Keratinocyte (primary cell): Measurements from ENCODE around the gene PLCG2. TPM values are rescaled to one million over a fixed set of nuclear protein-coding genes. Genes with fewer than 3 reads are reported as not detected.

Experiments used
- DNase-seq: peaks from one replicate; pipeline ENCODE4 v3.0.0-alpha.2; 2011; ENCODE audit warnings: low read depth, missing footprints, low spot score
- FAIRE-seq: peaks from 2 replicates; lab custom pipeline; 2011; peaks lifted over from hg19 to GRCh38; lab: Jason Lieb, UNC
- H2AFZ ChIP-seq: 2 replicates; pipeline ENCODE4 v1.6.0; 2012; ENCODE audit warnings: low read length, control low read depth, inconsistent platforms; ENCODE audit not compliant: control insufficient read depth
- H3K27ac ChIP-seq: 2 replicates; pipeline ENCODE4 v1.5.1; 2011; ENCODE audit warnings: low read length; ENCODE audit not compliant: control insufficient read depth, insufficient read depth
- H3K27me3 ChIP-seq: 3 replicates; pipeline ENCODE4 v1.6.0; 2011; ENCODE audit warnings: low read length; ENCODE audit not compliant: control insufficient read depth, insufficient read depth; ENCODE audit errors: extremely low read depth
- H3K36me3 ChIP-seq, 2 experiments: 2 replicates in 1 of 2; 3 replicates in 1 of 2; pipeline ENCODE4 v1.5.1; 2011; ENCODE audit warnings: low read length in 2 of 2, mild to moderate bottlenecking in 1 of 2; ENCODE audit not compliant: control insufficient read depth in 2 of 2, insufficient read depth in 2 of 2; ENCODE audit errors: extremely low read depth in 1 of 2
- H3K4me1 ChIP-seq: 3 replicates; pipeline ENCODE4 v1.5.1; 2011; ENCODE audit warnings: low read length; ENCODE audit not compliant: control insufficient read depth, insufficient read depth; ENCODE audit errors: extremely low read depth
- H3K4me2 ChIP-seq: 3 replicates; pipeline ENCODE4 v1.6.0; 2011; ENCODE audit warnings: low read depth, low read length; ENCODE audit not compliant: control insufficient read depth, insufficient read depth; ENCODE audit errors: extremely low read depth
- H3K4me3 ChIP-seq, 3 experiments: fragments of 200-600 bp in 1 of 3; sonication (generic) in 1 of 3; 2 replicates in 2 of 3; 3 replicates in 1 of 3; pipeline ENCODE4 v1.5.1; 2011 to 2016; ENCODE audit warnings: low read length in 3 of 3, mild to moderate bottlenecking in 3 of 3, control low read depth in 2 of 3, inconsistent platforms in 1 of 3, low read depth in 1 of 3, mixed read lengths in 1 of 3, mixed run types in 1 of 3, moderate library complexity in 1 of 3; ENCODE audit not compliant: control insufficient read depth in 2 of 3, insufficient read depth in 2 of 3; ENCODE audit errors: extremely low read depth in 1 of 3
- H3K79me2 ChIP-seq: 2 replicates; pipeline ENCODE4 v1.6.0; 2012; ENCODE audit warnings: low read length; ENCODE audit not compliant: control insufficient read depth, insufficient read depth
- H3K9ac ChIP-seq: 3 replicates; pipeline ENCODE4 v1.6.0; 2011; ENCODE audit warnings: low read length; ENCODE audit not compliant: control insufficient read depth, insufficient read depth; ENCODE audit errors: extremely low read depth
- H3K9me1 ChIP-seq: 3 replicates; pipeline ENCODE4 v1.6.0; 2011; ENCODE audit warnings: low read length; ENCODE audit not compliant: control insufficient read depth, insufficient read depth; ENCODE audit errors: extremely low read depth
- H3K9me3 ChIP-seq: 2 replicates; pipeline ENCODE4 v1.5.1; 2012; ENCODE audit warnings: low read depth, low read length; ENCODE audit not compliant: control insufficient read depth
- H4K20me1 ChIP-seq: 3 replicates; pipeline ENCODE4 v1.6.0; 2011; ENCODE audit warnings: low read length; ENCODE audit not compliant: control insufficient read depth, insufficient read depth; ENCODE audit errors: extremely low read depth
- CTCF ChIP-seq, 3 experiments: IDR thresholded peaks in 1 of 3; conservative IDR thresholded peaks in 1 of 3; optimal IDR thresholded peaks in 1 of 3; 2 replicates in 2 of 3; 3 replicates in 1 of 3; pipeline versions ENCODE3 to v1.5.1; 2011; ENCODE audit warnings: low read length in 3 of 3, mild to moderate bottlenecking in 3 of 3, moderate library complexity in 2 of 3, control low read depth in 1 of 3, inconsistent platforms in 1 of 3; ENCODE audit not compliant: insufficient read depth in 2 of 3; ENCODE audit errors: extremely low read depth in 1 of 3
- EZH2 ChIP-seq: IDR thresholded peaks from one replicate; pipeline ENCODE4 v1.6.1; 2012; ENCODE audit warnings: inconsistent platforms, mild to moderate bottlenecking, low read length, moderate library complexity
- dilution Hi-C: fragments of 300-500 bp; cut with MboI; formaldehyde crosslinking; loops from one replicate; pipeline ENCODE4 v1.7.0; 2020; ENCODE audit warnings: low sequenced_read_pairs; ENCODE audit not compliant: extremely low pct_ligation_motif_present
- polyA plus RNA-seq, 5 experiments: library from polyadenylated mRNA; depleted of rRNA in 3 of 5; stranded (reverse) in 3 of 5; stranded (forward) in 1 of 5; unstranded in 1 of 5; fragments of >200 nt; gene quantifications; 1 replicate in 1 of 5; 2 replicates in 3 of 5; 3 replicates in 1 of 5; pipeline versions ENCODE4 v1.2.1 to v1.2.3, GENCODE V29; 2011 to 2012; ENCODE audit warnings: missing spikeins in 2 of 5, low read depth in 1 of 5, low replicate concordance in 1 of 5

The PLCG2 gene
- polyA plus RNA-seq, 1 donor (not counting 4 experiments of a cell fraction or from before 2014, with no cell fraction given), result 3.5 TPM

DNA sequence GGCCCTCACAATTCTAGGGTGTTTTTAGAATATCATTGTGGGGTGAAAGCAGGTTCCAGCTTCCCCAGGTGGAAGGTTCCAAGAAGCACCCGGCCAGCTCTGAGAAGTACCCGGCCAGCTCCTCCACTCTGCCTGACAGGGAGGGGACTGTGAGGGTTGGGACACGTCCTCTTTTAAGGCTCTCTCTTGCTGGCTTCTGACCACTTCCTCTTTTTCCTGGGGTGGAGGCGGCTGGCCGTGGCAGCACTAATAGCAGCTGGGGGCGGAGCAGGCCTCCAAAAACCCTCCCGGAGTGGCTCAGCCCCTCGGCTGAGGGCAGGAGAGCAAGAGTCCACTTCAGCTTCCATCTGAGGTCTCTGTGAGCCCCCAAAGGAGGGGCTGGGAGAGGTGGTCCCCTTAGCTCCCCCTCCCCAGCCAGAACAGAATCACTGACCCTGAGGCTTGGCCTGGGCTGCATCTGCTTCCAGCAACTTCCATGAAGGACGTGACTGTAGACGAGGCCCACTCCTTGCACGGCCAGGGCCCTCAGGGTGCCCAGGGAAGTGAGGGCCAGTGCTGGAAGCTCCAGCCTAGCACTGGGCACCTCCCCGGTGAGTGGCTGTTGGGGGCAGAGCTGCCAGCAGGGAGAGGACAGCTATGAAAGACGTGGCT lies 26.7 kb upstream of the PLCG2 start:
- Histone ChIP-seq H3K4me2 (no peak overlapping the region), H3K27ac (no peak overlapping the region)
- FAIRE-seq, result no peak

GRCh38 chr16:81752876-81753227 lies 26.2 kb upstream of the PLCG2 start:
- Histone ChIP-seq H3K9me3 (no peaks in the 10 kb centered on the region), H3K27ac (no peak overlapping the region), H3K79me2 (no peaks in the 10 kb centered on the region), H2AFZ (no peak overlapping the region), H3K9ac (no peak overlapping the region), H3K36me3 (no peaks in the 10 kb centered on the region), H3K27me3 (peaks cover 3% of the 10 kb centered on the region), H3K4me1 (no peaks in the 10 kb centered on the region), H3K4me2 (no peak overlapping the region), H3K4me3 (no peak overlapping the region), H3K9me1 (no peaks in the 10 kb centered on the region), H4K20me1 (no peaks in the 10 kb centered on the region)
- FAIRE-seq, result no peak
- DNase-seq, result no peak
- dilution Hi-C loops, result no loop called here
- TF ChIP-seq CTCF (optimal IDR thresholded peaks at IDR 0.05 in 1 of 3, IDR thresholded peaks at IDR 0.05 in 1 of 3, conservative IDR thresholded peaks at IDR 0.05 in 1 of 3; ENCODE audit: extremely low read depth in 1 of 3, insufficient read depth in 2 of 3, low read length in 3 of 3) (no peak), EZH2 (no peak)

More for the DNA sequence above, 26.7 kb upstream of the PLCG2 start:
- H4K20me1 ChIP-seq, result no peaks in the 10 kb centered on the region
- no peak overlapping the region for H3K9ac ChIP-seq
- H3K36me3 ChIP-seq, result no peaks in the 10 kb centered on the region
- no peaks in the 10 kb centered on the region for H3K79me2 ChIP-seq
- H3K27me3 ChIP-seq, result peaks cover 3% of the 10 kb centered on the region
- no peak overlapping the region for H2AFZ ChIP-seq
- TF ChIP-seq EZH2, result no peak
- no peak for TF ChIP-seq CTCF (optimal IDR thresholded peaks at IDR 0.05 in 1 of 3, IDR thresholded peaks at IDR 0.05 in 1 of 3, conservative IDR thresholded peaks at IDR 0.05 in 1 of 3; ENCODE audit: extremely low read depth in 1 of 3, insufficient read depth in 2 of 3, low read length in 3 of 3)
- H3K9me1 ChIP-seq, result no peaks in the 10 kb centered on the region
- dilution Hi-C loops, result no loop called here
- no peaks in the 10 kb centered on the region for H3K9me3 ChIP-seq
- no peak overlapping the region for H3K4me3 ChIP-seq
- no peaks in the 10 kb centered on the region for H3K4me1 ChIP-seq
- DNase-seq, result no peak
